Stimulated activated CD8-positive, alpha-beta memory T cell treated with anti-CD3 and anti-CD28 coated beads, Interleukin-15, amount 100 ng/mL, for 48 hours (primary cell): ENCODE data around the gene RGMB.
A peak's percentile ranks its signal among the peaks of the same experiment; 100 is the strongest.
"Not testable (repeated sequence)": the region's sequence is repeated elsewhere in the genome, so short reads cannot be mapped to it uniquely, and the experiment has no call there.

Experiments
- DNase-seq, 2 donors: peaks; one replicate each; pipeline ENCODE4 v3.0.0-alpha.2; 2020; ENCODE audit warnings: low read depth in 2 of 2

RGMB gene, protein sequence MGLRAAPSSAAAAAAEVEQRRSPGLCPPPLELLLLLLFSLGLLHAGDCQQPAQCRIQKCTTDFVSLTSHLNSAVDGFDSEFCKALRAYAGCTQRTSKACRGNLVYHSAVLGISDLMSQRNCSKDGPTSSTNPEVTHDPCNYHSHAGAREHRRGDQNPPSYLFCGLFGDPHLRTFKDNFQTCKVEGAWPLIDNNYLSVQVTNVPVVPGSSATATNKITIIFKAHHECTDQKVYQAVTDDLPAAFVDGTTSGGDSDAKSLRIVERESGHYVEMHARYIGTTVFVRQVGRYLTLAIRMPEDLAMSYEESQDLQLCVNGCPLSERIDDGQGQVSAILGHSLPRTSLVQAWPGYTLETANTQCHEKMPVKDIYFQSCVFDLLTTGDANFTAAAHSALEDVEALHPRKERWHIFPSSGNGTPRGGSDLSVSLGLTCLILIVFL

GRCh38 chr5:98773464-98774191 is at the start of gene RGMB:
Gene RGMB, plus strand, starts transcription at chr5:98773663. Its CDS starts 408 bp downstream, at chr5:98774071.
- DNase-seq = peak; percentile 81 to 85

- DNase-seq = no peak
Observed at GRCh38 chr5:98726258-98726657, 47.2 kb upstream of the RGMB start.

DNA sequence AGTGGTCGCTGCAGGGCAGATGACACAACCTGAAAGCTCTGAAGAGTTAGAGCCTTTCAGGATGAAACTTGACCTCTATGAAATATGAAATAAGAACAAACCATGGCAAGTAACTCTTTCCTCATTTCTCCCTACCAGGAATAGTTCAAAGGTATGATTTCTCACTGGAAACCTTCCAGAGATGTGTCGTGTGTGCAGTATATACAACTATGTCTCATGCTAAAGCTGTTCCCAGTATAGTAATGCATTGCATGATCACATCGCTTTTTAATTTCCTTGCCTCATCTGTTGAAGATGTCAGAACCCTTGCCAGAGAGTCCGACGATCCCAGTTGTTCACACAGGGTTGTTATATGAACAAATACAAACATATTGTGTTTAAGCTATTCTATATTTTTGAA is 45.8 kb upstream of the RGMB start:
- no peak for DNase-seq

DNA sequence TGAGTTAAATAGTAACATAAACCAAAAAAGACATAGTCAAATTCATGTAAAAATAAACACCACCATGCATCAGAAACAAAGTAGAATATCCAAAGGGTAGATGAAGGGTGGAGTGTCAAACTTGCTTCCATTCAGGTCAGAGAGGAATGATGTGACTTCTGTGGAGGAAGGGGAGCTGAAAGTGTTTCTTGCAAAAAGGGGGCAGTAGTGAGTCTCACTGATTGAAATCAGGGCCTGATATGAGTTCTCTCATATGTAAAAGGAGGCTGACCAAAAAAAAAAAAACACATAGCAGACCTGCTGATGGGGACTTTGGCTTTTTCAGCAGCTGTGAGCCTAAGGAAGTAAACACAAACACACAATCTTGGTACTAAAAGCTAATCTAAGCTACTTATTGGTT is 38.8 kb upstream of the RGMB start:
- no peak for DNase-seq

DNA sequence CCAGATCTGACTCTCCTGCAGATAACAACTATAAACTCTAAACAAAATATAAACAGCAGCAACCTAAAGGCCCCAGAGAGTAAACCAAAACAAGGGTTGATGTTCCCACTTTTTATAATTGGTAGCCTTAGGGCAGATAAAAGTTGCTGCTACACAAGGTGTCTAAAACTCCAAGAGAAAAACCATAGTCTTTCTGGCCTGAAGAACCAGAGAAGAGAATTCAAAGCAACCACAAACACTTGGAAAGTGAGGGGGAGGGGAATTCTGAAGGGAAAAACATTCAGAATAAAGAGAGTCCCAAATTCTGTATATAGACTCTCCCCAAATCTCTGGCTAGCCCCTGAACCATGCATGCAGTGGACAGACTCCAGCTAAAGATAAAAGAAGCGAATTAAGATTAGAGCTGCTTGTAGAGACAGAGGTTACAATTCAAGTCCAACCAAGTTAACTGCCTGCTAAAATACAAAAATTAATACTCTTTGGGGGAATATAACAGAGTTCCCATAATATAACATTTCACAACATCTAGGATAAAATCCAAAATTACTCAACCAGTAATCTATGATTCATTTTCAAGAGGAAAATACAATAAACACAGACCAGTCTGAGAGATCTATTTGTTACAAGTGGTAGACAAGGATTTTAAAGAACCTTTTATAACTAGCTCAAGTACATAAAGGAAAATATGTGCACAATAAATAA is 37.5 kb upstream of the RGMB start:
- DNase-seq = no peak

GRCh38 chr5:98736753-98737152 is 36.7 kb upstream of the RGMB start:
- DNase-seq = no peak

DNA sequence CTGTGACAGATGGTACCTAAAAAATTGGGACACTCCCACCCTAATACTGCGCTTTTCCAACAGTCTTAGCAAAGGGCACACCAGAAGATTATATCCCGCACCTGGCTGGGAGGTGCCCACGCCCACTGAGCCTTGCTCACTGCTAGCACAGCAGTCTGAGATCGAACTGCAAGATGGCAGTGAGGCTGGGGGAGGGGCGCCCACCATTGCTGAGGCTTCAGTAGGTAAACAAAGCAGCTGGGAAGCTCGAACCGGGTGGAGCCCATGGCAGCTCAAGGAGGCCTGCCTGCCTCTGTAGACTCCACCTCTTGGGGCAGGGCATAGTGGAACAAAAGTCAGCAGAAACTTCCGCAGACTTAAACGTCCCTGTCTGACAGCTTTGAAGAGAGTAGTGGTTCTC is 36.0 kb upstream of the RGMB start:
- DNase-seq = not testable (repeated sequence)

- not testable (repeated sequence) for DNase-seq
Observed at GRCh38 chr5:98738481-98739149, 34.8 kb upstream of the RGMB start.

DNA sequence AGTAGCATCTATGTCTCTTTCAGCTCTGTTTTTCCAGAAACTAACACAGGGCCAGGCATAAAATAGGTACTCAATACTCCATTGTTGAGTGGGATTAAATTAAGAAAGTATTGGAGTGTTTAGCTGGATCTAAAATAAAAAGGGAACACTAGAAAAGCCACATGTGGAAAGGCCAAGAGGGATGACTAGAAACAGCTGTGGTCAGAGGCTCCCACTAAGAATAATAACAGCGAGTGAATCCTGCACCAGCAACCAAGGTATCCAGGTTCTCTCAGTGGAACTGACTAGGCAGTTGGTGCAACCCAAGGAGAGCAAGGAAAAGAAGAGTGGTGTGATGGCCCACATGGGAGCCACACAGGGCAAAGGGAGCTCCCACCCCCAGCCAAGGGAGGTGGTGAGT is 31.5 kb upstream of the RGMB start:
- DNase-seq = no peak

DNA sequence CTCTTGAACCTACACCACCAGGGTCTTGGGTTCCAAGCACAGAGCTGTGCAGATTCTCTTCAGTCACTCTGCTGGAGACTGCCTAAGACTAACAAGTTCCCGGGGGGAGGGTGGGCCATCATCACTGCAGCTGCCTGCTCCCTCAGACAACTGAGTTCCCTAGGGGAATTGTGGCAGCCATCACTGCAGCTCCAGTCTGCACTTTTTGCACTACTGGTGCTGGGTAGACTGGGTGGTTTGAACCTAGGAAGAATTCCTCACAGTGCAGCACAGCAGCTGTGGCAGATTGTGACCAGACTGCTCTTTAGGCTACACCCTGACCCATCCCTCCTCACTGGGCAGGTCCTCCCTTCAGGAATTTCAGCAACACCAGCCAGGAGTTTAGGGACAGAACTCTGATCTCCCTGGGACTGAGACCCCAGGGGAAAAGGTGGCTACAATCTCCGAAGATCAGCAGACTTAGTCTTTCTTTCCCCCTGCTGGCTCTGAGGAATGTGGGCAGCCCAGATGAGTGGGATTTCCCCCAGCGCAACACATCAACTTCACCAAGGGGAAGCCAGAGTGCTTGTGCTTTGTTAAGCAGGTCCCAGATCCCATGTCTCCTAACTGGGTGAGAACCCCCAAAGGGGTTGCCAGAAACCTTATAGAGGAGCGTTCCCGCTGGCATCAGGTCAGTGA is 30.9 kb upstream of the RGMB start:
- no peak for DNase-seq

- not testable (repeated sequence) for DNase-seq
Observed at GRCh38 chr5:98748259-98748658, 25.2 kb upstream of the RGMB start.

DNA sequence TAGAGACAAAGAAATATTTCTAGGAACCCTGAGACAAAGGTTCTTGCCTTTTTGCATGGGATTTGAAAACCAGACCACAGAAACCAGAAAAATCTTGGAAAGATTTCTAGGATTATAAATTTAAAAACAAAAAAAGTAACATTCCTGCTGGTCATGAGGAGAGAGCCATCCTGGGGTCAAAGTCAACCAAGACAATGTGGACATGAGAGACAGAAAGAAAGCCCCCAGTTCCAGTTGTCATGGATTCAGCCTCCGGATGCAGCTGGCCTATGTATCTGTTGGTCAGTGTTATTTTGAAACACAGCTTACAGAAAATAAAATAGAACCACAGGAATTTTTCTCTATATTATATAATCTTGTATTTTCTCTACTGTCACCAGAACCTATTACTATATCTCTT is 24.4 kb upstream of the RGMB start:
- DNase-seq = no peak

DNA sequence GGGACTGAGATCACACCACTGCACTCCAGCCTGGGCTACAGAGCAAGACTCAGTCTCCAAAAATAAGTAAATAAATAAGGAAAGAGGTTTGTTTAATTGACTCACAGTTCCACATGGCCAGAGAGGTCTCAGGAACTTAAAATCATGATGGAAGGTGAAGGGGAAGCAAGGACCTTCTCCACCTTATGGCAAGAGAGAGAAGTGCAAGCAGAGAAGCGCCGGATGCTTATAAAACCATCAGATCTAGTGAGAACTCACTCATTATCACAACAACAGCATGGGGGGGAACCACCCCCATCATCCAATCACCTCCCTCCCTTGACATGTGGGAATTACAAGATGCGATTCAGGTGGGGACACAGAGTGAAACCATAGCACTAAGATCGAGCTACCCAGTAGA is 22.8 kb upstream of the RGMB start:
- no peak for DNase-seq

DNA sequence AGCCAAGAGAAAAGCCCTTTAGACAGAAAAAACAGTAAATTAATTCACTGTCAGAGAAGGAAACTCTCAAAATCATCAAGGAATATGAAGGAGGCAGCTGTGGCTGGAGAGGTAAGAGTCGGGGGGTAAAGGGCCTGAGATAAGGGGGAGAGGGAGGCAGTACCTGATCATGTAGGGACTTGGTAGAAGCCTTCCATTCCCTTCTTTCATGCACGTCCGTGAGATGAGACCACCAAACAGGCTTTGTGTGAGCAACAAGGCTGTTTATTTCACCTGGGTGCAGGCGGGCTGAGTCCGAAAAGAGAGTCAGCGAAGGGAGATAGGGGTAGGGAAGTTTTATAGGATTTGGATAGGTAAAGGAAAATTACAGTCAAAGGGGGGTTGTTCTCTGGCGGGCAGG is 21.1 kb upstream of the RGMB start:
- DNase-seq = not testable (repeated sequence)

DNA sequence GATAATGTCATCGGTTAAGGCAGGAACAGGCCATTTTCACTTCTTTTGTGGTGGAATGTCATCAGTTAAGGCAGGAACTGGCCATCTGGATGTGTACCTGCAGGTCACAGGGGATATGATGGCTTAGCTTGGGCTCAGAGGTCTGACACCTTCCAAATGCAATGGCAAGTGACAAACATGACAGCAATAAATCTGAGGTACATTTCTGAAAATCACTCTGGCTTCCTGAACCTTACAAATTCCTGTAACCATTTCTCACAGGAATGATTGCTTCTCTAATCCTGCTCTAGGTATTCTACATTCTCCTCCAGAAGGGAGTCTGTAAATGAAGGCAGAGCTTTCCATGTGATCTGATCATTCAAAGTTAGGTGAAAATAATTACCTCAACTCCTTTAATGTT is 20.7 kb upstream of the RGMB start:
- not testable (repeated sequence) for DNase-seq

GRCh38 chr5:98753507-98753906 is 20.0 kb upstream of the RGMB start:
- DNase-seq = no peak

DNA sequence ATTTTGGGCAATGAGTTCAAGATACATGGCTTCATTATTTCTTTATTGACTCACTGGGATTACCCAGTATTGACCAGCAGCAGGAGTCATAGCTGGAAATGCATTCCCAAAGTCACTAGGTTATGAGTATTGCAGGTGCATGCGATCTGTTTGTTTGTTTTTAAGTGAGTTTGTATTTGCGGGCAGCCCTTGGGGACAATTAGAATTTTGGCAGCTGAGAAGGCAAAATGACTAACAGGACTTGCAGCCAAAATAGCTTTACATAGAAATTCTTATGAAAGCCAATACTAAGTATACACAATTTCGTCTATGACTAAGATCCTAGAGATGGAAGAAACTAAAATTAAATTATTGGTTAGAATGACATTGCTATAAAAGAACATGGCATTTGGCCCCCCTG is 18.1 kb upstream of the RGMB start:
- DNase-seq = no peak

DNA sequence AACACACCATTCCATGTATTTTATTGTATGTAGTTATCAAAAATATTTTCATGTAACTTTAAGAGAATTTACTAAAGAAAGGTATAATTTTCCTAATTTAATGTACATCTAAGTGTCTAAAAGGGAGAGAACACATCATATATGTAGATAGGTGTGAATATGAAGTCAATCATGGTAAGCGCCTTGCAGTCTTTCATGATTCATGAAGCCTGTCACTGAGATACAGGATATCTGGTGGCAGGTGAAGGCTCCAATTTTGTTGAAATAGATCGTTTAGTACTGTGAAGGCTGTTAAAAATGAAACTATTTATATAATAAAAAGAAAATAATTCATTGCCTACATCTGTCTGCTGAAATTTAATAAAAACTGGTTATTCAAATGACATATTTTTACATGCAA is 15.5 kb upstream of the RGMB start:
- DNase-seq = no peak

- DNase-seq = no peak
Observed at GRCh38 chr5:98763001-98763630, 10.3 kb upstream of the RGMB start.

GRCh38 chr5:98765815-98766214 is 7.6 kb upstream of the RGMB start:
- no peak for DNase-seq

DNA sequence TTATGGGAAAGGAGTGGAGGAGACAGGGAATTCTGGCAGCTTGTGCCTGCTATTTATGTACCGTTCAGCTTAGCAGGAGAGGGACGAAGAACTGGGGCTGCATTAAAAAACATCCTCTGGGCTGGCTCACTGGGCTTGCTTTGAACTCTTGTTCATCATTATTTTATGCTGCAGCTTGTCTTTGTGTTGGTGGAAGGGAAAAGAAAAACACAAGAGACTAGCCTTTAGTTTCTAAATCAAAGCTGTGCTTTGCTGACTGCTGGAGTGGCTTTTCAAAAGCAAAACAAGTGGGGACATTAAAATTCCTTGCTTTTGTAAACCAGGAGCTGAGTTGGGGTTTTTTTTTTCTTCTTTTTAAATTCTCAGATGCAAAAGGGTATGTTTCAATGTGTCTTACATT is 5.9 kb upstream of the RGMB start:
- no peak for DNase-seq
